Epithelial cell of esophagus (primary cell): ENCODE data around the gene CYP2J2.
"Not testable (repeated sequence)": the region's sequence is repeated elsewhere in the genome, so short reads cannot be mapped to it uniquely, and the experiment has no call there.

Experiments used
- DNase-seq: peaks from one replicate; pipeline ENCODE4 v3.0.0; 2010; ENCODE audit warnings: low read depth
- H3K4me3 ChIP-seq: 2 replicates; pipeline ENCODE4 v1.5.1; 2011; ENCODE audit warnings: mild to moderate bottlenecking, low read length, control low read depth
- CTCF ChIP-seq: IDR thresholded peaks from 2 replicates; pipeline ENCODE4 v1.5.1; 2011; ENCODE audit warnings: low read depth, mild to moderate bottlenecking, low read length, control low read depth, inconsistent platforms; ENCODE audit not compliant: insufficient read depth; ENCODE audit errors: missing control alignments

The CYP2J2 gene

GRCh38 chr1:59939393-59939792 is 12.8 kb upstream of the CYP2J2 start:
- TF ChIP-seq CTCF = no peak
- H3K4me3 ChIP-seq = no peak overlapping the region
- no peak for DNase-seq

- no peak overlapping the region for H3K4me3 ChIP-seq
- no peak for DNase-seq
- TF ChIP-seq CTCF = no peak
These were observed 11.2 kb upstream of the CYP2J2 start for GRCh38 chr1:59937636-59938210.

GRCh38 chr1:59936358-59936821 is 9.8 kb upstream of the CYP2J2 start:
- no peak for DNase-seq
- H3K4me3 ChIP-seq = no peak overlapping the region
- no peak for TF ChIP-seq CTCF

GRCh38 chr1:59928996-59929395 is 2.4 kb upstream of the CYP2J2 start:
- no peak for TF ChIP-seq CTCF
- no peak overlapping the region for H3K4me3 ChIP-seq
- DNase-seq = peak; percentile 64

- DNase-seq = no peak
- no peak for TF ChIP-seq CTCF
- no peak overlapping the region for H3K4me3 ChIP-seq
These were observed 640 bp upstream of the CYP2J2 start for GRCh38 chr1:59927213-59927612.

GRCh38 chr1:59924653-59925052 is 1.9 kb downstream of the CYP2J2 start:
- TF ChIP-seq CTCF = no peak
- no peak overlapping the region for H3K4me3 ChIP-seq
- no peak for DNase-seq

GRCh38 chr1:59921258-59921899 is 5.2 kb downstream of the CYP2J2 start:
- H3K4me3 ChIP-seq = not testable (repeated sequence)
- peak; percentile 39 for DNase-seq
